Mammary epithelial cell (primary cell): ENCODE data around the gene RIPOR1.

Source experiments
- EZH2 ChIP-seq: IDR thresholded peaks from 2 replicates; pipeline ENCODE4 v1.6.1; 2012; ENCODE audit warnings: low read length, inconsistent platforms, borderline replicate concordance
- TF ChIP-seq, protein P1 (sequence below), 2 donors: IDR thresholded peaks in 1 of 2; conservative IDR thresholded peaks in 1 of 2; 2 replicates each; pipeline ENCODE4 v1.5.1; 2011 to 2012; ENCODE audit warnings: inconsistent platforms in 2 of 2, low read length in 2 of 2, mild to moderate bottlenecking in 2 of 2, control low read depth in 1 of 2, low read depth in 1 of 2; ENCODE audit not compliant: insufficient read depth in 1 of 2; ENCODE audit errors: extremely low read depth in 1 of 2

DNA sequence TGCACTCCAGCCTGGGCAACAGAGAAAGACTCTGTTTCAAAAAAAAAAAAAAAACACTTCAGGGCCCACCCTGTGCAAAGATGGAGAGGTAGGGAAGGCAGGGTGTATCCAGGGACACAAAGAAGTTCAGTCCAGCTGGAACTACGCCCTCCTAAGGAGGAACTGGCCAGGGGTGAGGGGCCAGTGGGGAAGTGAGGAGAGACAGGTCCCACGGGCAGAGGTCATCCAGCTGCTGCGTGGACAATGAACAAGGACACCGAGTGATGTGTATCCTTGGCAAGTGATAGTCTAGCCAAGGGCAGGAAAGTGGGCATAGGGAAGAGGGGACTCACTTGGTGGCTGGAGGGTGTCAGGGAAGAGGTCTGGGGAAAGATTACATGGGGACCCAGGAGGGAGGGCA, 9.4 kb upstream of the RIPOR1 start:
- TF ChIP-seq, protein P1, sequence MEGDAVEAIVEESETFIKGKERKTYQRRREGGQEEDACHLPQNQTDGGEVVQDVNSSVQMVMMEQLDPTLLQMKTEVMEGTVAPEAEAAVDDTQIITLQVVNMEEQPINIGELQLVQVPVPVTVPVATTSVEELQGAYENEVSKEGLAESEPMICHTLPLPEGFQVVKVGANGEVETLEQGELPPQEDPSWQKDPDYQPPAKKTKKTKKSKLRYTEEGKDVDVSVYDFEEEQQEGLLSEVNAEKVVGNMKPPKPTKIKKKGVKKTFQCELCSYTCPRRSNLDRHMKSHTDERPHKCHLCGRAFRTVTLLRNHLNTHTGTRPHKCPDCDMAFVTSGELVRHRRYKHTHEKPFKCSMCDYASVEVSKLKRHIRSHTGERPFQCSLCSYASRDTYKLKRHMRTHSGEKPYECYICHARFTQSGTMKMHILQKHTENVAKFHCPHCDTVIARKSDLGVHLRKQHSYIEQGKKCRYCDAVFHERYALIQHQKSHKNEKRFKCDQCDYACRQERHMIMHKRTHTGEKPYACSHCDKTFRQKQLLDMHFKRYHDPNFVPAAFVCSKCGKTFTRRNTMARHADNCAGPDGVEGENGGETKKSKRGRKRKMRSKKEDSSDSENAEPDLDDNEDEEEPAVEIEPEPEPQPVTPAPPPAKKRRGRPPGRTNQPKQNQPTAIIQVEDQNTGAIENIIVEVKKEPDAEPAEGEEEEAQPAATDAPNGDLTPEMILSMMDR (conservative IDR thresholded peaks at IDR 0.05 in 1 of 2, IDR thresholded peaks at IDR 0.05 in 1 of 2; ENCODE audit: extremely low read depth in 1 of 2, insufficient read depth in 1 of 2, low read depth in 1 of 2, low read length in 2 of 2): no peak
- no peak for TF ChIP-seq EZH2
